Stomach (tissue), 9 donors: ENCODE results near the gene FBXW11. TPM values are rescaled to one million over a fixed set of nuclear protein-coding genes. Genes with fewer than 3 reads are reported as not detected.

Experiments
- DNase-seq, 2 donors: peaks; one replicate each; pipeline versions ENCODE4 v3.0.0 to v3.0.0-alpha.2; 2013 to 2019
- H3K27ac ChIP-seq, 5 donors: fragments of 200-600 bp in 4 of 5; sonication (generic) in 4 of 5; one replicate each; pipeline ENCODE4 v1.5.1; 2013 to 2019; ENCODE audit warnings: mild to moderate bottlenecking in 1 of 5, moderate library complexity in 1 of 5
- H3K27me3 ChIP-seq, 3 donors: fragments of 200-600 bp; sonication (generic); one replicate each; pipeline ENCODE4 v1.5.1; 2017 to 2019; ENCODE audit warnings: mixed run types in 1 of 3
- H3K36me3 ChIP-seq, 4 donors: fragments of 200-600 bp; sonication (generic); 1 replicate in 3 of 4; 2 replicates in 1 of 4; pipeline ENCODE4 v1.5.1; 2016 to 2019
- H3K4me1 ChIP-seq, 4 donors: fragments of 200-600 bp; sonication (generic); one replicate each; pipeline ENCODE4 v1.5.1; 2016 to 2019
- H3K4me3 ChIP-seq, 4 donors: fragments of 200-600 bp; sonication (generic) in 3 of 4; one replicate each; pipeline ENCODE4 v1.5.1; 2016 to 2019; ENCODE audit warnings: mild to moderate bottlenecking in 1 of 4
- H3K9me3 ChIP-seq, 4 donors: fragments of 200-600 bp; sonication (generic); one replicate each; pipeline ENCODE4 v1.5.1; 2016 to 2019
- EP300 ChIP-seq: sonication (generic); formaldehyde crosslinking; IDR thresholded peaks from one replicate; pipeline ENCODE4 v1.6.1; 2017; ENCODE audit warnings: antibody characterized with exemption
- POLR2A ChIP-seq, 4 donors: fragments of 450-650 bp; IDR thresholded peaks; one replicate each; pipeline ENCODE4 v1.6.1; 2016; ENCODE audit warnings: antibody characterized with exemption in 4 of 4, control low read depth in 2 of 4, mild to moderate bottlenecking in 1 of 4, moderate library complexity in 1 of 4
- POLR2AphosphoS5 ChIP-seq, 3 donors: sonication (generic); formaldehyde crosslinking; IDR thresholded peaks; one replicate each; pipeline ENCODE4 v1.6.1; 2016; ENCODE audit warnings: antibody characterized with exemption in 3 of 3
- WGBS, 5 donors: extraction: QIAGEN DNeasy Blood & Tissue Kit in 3 of 5; methylation state at CpG; one replicate each; pipeline versions ENCODE4 v1.1.5 to v1.1.7; 2013 to 2018; 5-methylcytosine and 5-hydroxymethylcytosine counted together
- intact Hi-C: fragments of 100-400 bp; cut with DNase I; formaldehyde crosslinking; loops from one replicate; pipeline ENCODE4 v1.15.1; 2023; ENCODE audit warnings: low total_unique reads
- polyA plus RNA-seq, 3 donors: library from polyadenylated mRNA; stranded (reverse); fragments of 200-250 nt; gene quantifications; one replicate each; pipeline ENCODE4 v1.2.3, GENCODE V29; 2013
- total RNA-seq, 5 donors: library from RNA; depleted of rRNA; stranded (reverse); fragments of >200 nt; gene quantifications; one replicate each; pipeline versions ENCODE4 v1.1.0 to v1.2.3, GENCODE V29; 2014 to 2016
- TF ChIP-seq, protein P1 (sequence below), 7 experiments: fragments of 450-650 bp in 4 of 7; fragments of 200-600 bp in 3 of 7; sonication (generic) in 3 of 7; IDR thresholded peaks; one replicate each; pipeline ENCODE4 v1.5.1; 2016 to 2019; ENCODE audit warnings: antibody characterized with exemption in 7 of 7, control low read depth in 2 of 7, mild to moderate bottlenecking in 1 of 7
- donor health status: healthy with polysubstance abuse.
- donor health status: Bipolar disorder and iron deficiency.
- donor health status: healthy.

The FBXW11 gene
- total and polyA plus RNA-seq, 8 donors, result 4.3 to 117 (median 25.5) TPM

DNA sequence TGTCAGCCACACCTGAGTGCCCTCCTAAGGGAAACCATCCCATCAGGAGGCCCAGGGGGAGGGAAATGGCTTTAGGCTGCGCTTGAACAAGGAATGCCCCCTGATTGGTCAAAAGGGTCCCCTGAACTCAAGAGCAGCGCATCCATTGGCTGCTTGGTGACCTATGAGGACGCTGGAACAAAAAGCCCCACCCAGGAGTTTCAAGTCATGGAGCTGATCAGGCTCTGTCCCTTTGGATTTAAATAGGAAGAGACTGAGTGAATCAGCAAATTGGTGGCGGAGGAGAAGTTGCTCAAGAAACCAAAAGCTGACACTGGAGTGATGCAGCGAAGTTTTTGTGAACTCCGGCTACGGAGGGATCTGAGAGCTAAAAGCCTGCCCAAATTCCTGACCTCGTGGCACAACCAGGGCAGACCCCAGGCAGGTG lies 154.2 kb downstream of the FBXW11 start:
- Histone ChIP-seq H3K4me1 (peaks cover 0 to 5% (median 0%) of the 10 kb centered on the region in 4 donors), H3K27me3 (no peaks in the 10 kb centered on the region), H3K36me3 (peaks cover 0 to 4% (median 2%) of the 10 kb centered on the region in 4 donors), H3K4me3 (no peak overlapping the region), H3K9me3 (no peaks in the 10 kb centered on the region), H3K27ac (no peak overlapping the region)
- no peak for TF ChIP-seq EP300
- no peak for TF ChIP-seq POLR2AphosphoS5 (IDR thresholded peaks at IDR 0.05)
- TF ChIP-seq POLR2A (IDR thresholded peaks at IDR 0.05), result no peak
- TF ChIP-seq, protein P1, sequence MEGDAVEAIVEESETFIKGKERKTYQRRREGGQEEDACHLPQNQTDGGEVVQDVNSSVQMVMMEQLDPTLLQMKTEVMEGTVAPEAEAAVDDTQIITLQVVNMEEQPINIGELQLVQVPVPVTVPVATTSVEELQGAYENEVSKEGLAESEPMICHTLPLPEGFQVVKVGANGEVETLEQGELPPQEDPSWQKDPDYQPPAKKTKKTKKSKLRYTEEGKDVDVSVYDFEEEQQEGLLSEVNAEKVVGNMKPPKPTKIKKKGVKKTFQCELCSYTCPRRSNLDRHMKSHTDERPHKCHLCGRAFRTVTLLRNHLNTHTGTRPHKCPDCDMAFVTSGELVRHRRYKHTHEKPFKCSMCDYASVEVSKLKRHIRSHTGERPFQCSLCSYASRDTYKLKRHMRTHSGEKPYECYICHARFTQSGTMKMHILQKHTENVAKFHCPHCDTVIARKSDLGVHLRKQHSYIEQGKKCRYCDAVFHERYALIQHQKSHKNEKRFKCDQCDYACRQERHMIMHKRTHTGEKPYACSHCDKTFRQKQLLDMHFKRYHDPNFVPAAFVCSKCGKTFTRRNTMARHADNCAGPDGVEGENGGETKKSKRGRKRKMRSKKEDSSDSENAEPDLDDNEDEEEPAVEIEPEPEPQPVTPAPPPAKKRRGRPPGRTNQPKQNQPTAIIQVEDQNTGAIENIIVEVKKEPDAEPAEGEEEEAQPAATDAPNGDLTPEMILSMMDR (IDR thresholded peaks at IDR 0.05), result no peak
- 85 to 96% (median 91%) methylated on average over 8 of the region's 8 CpGs for WGBS, 5 donors
- no peak for DNase-seq
- intact Hi-C loops, result no loop called here

DNA sequence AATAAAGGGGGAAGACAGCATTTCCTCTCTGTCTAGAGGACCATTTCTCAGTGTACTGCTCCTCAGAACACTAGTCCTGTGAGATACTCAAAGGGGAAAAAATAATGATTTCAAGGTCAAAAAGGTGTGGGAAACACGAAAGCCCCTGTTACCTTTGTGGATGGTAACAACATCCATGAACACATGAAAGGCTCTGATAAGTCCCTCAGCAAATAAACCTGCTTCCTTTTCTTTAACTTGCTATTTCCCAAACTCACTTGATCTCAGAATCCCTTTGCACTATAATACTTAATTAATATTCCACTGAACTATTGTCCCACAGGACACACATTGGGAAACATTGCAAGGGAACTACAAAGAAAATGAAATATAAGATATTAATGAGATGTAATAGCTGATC lies 155.2 kb downstream of the FBXW11 start:
- intact Hi-C loops, result no loop called here
- no peaks in the 10 kb centered on the region for H3K9me3 ChIP-seq
- no peaks in the 10 kb centered on the region for H3K4me1 ChIP-seq
- WGBS, 5 donors, result 48 to 72% (median 52%) methylated on average over 1 of the region's 1 CpG
- peaks cover 0 to 4% (median 2%) of the 10 kb centered on the region in 4 donors for H3K36me3 ChIP-seq
- no peak overlapping the region for H3K4me3 ChIP-seq
- TF ChIP-seq EP300 (no peak), POLR2AphosphoS5 (IDR thresholded peaks at IDR 0.05) (no peak), POLR2A (IDR thresholded peaks at IDR 0.05) (no peak)
- TF ChIP-seq, protein P1 (IDR thresholded peaks at IDR 0.05), result no peak
- no peaks in the 10 kb centered on the region for H3K27me3 ChIP-seq
- H3K27ac ChIP-seq, result no peak overlapping the region
- no peak for DNase-seq

DNA sequence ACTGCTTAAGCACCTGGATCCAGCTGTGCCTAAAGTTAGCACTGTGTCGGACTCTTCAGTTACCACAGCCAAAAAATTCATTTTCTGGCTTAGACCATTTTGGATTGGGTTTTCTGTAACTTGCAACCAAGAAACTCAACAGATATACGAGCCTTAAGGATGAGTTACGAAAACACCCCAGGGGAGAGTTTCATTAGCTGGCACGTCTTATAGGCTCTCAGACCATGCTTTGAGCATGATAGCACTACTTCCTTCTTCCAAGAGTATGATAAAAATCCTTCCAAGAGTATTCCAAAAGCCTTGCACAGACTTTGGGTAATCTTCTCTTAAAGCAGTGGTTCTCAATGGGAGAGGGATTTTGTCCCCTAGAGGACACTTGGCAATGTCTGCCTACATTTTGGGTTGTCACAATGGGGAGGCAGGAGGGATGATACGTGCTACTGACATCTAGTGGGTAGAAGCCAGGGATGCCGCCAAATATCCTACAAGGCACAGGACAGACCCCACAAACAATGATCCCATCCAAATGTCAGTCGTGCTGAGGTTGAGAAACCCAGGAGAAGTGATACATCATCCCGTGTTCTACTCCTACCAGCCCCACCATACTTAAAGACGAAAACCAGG lies 156.0 kb downstream of the FBXW11 start:
- no peaks in the 10 kb centered on the region for H3K27me3 ChIP-seq
- 69 to 81% (median 78%) methylated on average over 9 of the region's 9 CpGs for WGBS, 5 donors
- H3K4me1 ChIP-seq, result no peaks in the 10 kb centered on the region
- no peaks in the 10 kb centered on the region for H3K9me3 ChIP-seq
- peak in 1 of 2 donors; percentile 52 for DNase-seq
- peaks cover 0 to 4% (median 2%) of the 10 kb centered on the region in 4 donors for H3K36me3 ChIP-seq
- intact Hi-C loops, result no loop called here
- no peak overlapping the region for H3K4me3 ChIP-seq
- no peak overlapping the region for H3K27ac ChIP-seq
- no peak for TF ChIP-seq POLR2AphosphoS5 (IDR thresholded peaks at IDR 0.05)
- TF ChIP-seq POLR2A (IDR thresholded peaks at IDR 0.05), result no peak
- no peak for TF ChIP-seq EP300
- TF ChIP-seq, protein P1 (IDR thresholded peaks at IDR 0.05), result no peak

DNA sequence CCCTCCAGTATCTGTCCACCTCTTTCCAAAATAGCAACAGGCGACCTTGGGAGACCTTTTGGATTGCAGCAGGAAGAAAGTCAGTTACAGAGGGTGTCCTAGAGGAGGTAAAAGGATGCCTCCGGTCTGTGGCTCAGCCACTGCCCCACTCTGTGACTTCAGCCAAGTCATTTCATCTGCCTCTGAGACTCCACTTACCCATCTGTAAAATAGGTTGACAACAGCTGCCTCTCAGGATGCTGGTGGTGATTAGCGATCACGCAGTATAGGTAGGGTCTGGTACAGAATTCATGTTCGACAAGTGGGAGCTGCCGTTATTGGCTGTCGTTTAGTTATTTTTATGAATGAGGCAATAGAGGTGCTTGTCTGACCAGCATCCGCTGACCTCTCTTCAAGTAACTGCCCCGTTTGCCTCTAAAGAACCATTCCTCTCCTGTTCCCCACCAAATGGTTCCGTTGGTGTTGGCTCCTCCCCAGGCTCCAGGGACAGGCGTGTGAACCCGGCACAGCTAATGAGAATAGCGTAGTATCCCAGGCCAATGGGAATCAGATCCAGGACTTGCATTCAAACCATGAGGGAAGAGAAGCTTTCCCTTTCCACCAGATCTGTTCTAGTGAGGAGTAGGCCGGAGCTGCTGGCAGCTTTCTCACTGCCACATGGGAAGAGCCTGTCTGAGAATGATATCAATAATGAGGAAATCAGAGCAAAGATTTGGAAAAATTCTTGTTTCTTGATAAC lies 156.7 kb downstream of the FBXW11 start:
- no peak for DNase-seq
- TF ChIP-seq, protein P1 (IDR thresholded peaks at IDR 0.05), result no peak
- TF ChIP-seq EP300 (no peak), POLR2AphosphoS5 (IDR thresholded peaks at IDR 0.05) (no peak), POLR2A (IDR thresholded peaks at IDR 0.05) (no peak)
- Histone ChIP-seq H3K4me1 (no peaks in the 10 kb centered on the region), H3K27me3 (no peaks in the 10 kb centered on the region), H3K9me3 (no peaks in the 10 kb centered on the region), H3K27ac (no peak overlapping the region), H3K4me3 (no peak overlapping the region), H3K36me3 (peaks cover 0 to 5% (median 4%) of the 10 kb centered on the region in 4 donors)
- intact Hi-C loops, result no loop called here
- WGBS, 5 donors, result 85 to 93% (median 93%) methylated on average over 14 of the region's 14 CpGs
